Measurements from ENCODE around the gene PSD4.
A peak's percentile ranks its signal among the peaks of the same experiment; 100 is the strongest.

Gene PSD4

DNA sequence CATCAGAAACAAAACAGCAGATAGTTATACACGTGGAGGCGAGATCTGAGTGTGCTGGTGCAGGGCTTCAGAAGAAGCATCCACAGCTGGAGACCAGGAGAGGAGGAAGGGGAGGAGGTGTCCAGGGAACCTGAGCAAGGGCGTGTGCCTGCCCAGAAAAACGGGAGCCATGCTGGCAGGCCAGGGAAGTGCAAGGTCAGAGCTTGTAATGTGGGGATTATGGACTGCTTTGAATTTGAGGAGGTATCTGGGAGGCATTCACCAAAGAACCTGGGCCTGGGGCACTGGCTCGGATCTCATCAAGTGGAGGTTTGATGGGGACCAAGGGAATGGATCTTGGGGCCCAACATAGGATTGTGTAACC is 12.6 kb downstream of the PSD4 start:
- TF ChIP-seq, protein P1, sequence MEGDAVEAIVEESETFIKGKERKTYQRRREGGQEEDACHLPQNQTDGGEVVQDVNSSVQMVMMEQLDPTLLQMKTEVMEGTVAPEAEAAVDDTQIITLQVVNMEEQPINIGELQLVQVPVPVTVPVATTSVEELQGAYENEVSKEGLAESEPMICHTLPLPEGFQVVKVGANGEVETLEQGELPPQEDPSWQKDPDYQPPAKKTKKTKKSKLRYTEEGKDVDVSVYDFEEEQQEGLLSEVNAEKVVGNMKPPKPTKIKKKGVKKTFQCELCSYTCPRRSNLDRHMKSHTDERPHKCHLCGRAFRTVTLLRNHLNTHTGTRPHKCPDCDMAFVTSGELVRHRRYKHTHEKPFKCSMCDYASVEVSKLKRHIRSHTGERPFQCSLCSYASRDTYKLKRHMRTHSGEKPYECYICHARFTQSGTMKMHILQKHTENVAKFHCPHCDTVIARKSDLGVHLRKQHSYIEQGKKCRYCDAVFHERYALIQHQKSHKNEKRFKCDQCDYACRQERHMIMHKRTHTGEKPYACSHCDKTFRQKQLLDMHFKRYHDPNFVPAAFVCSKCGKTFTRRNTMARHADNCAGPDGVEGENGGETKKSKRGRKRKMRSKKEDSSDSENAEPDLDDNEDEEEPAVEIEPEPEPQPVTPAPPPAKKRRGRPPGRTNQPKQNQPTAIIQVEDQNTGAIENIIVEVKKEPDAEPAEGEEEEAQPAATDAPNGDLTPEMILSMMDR (IDR thresholded peaks at IDR 0.05; ENCODE audit: low read depth, low read length): no peak
- DNase-seq (ENCODE audit: low read depth in 2 of 2): no peak
- H3K4me3 ChIP-seq (replicated peaks in 1 of 2; ENCODE audit: low read depth in 2 of 2, low read length in 2 of 2): no peak overlapping the region

DNA sequence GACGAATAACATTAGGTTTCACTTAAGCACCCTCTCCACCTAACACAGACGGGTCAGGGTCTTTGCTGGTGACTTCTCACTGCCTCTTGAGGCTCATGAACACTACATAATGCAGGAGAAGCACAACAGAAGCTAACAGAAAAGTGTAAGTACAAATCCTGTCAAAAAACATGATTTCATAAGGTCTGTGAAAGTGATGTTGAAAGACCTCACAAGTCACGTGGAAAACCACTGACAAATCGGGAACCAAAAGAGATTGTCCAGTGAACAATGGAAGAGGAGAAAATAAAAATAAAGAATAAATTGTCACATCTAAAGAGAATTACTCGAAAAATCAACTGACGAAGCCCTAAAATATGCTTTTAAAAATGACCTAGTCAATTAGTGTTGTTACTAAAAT is 14.0 kb downstream of the PSD4 start:
- peak in 1 of 2 donors; percentile 21 for DNase-seq (ENCODE audit: low read depth in 2 of 2)
- TF ChIP-seq, protein P1 (IDR thresholded peaks at IDR 0.05; ENCODE audit: low read depth, low read length): no peak
- H3K4me3 ChIP-seq (replicated peaks in 1 of 2; ENCODE audit: low read depth in 2 of 2, low read length in 2 of 2): no peak overlapping the region

DNA sequence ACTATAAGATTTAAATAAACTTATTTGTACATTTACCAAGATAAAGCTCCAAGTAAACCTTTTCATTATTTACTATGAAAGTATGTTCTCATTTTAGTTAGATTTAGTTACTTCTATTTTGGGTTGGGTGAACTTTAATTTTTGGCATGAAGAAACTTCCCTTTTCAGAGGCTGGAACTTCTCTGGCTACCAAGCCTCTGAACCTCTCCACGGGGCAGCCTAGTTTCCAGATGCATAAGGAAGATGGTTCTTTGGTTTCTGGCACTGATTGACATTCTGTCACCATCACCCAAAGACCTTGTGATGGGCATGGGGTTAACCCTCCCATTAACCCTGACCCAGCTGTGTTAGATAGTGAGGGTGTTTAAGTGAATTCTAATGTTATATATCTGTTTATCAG is 17.1 kb downstream of the PSD4 start:
- TF ChIP-seq, protein P1 (IDR thresholded peaks at IDR 0.05; ENCODE audit: low read depth, low read length): no peak

DNA sequence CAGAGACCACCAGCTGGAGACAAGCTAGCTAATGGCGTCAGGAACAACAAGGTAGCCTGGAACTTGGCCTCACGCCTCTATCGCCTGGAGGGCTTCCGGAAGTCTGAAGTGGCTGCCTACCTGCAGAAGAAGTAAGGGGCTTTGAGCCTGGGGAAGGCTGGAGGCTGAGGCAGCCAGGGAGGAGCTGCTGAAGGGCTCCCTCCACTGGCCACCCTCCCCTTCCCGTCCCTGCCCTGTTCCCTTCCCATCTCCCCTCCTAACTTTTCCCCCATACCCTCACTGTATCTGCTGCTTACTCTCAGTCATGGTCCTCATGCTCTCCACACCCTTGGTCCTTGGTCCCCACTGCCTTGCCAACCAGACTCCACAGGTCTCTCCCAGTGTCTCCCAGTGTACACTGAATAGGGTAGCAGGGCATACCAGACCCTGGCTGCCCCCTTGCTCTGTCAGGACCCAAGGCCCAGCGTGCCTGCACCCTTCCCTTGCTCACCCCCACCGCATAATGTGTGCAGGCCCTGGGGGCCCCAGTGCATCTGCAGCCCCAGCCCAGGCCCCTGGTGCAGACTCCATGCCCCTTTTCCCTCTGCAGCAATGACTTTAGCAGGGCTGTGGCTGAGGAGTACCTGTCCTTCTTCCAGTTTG is 18.8 kb downstream of the PSD4 start:
- H3K4me3 ChIP-seq (replicated peaks in 1 of 2; ENCODE audit: low read depth in 2 of 2, low read length in 2 of 2): no peak overlapping the region
- no peak for DNase-seq (ENCODE audit: low read depth in 2 of 2)
- TF ChIP-seq, protein P1 (IDR thresholded peaks at IDR 0.05; ENCODE audit: low read depth, low read length): no peak

More for the DNA sequence above, 17.1 kb downstream of the PSD4 start:
- no peak overlapping the region for H3K4me3 ChIP-seq (replicated peaks in 1 of 2; ENCODE audit: low read depth in 2 of 2, low read length in 2 of 2)
- no peak for DNase-seq (ENCODE audit: low read depth in 2 of 2)

DNA sequence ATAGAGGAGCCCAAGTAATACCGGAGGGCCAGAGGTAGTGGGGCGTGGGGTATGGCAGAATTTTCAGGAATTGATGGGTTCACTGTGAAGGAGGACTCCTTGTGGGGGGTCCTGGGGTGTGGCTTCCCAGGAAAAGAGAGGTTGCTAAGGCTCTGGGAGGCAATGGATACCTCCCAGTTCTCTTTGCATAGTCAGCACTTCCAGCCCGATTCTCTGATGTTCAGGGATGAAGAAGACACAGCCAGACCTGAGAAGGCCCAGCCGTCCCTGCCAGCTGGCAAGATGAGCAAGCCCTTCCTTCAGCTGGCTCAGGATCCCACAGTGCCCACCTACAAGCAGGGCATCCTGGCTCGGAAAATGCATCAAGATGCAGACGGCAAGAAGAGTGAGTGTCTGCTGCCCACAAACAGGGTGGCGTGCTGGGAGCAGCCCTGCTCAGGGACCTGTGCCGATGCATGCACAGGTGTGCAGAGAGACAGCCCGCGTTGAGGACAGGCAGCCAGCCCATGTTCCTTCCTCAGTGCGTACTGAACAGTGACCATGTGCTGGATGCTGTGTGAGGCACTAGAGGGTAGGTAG is 22.2 kb downstream of the PSD4 start:
- DNase-seq (ENCODE audit: low read depth in 2 of 2): no peak
- TF ChIP-seq, protein P1 (IDR thresholded peaks at IDR 0.05; ENCODE audit: low read depth, low read length): no peak
- H3K4me3 ChIP-seq (replicated peaks in 1 of 2; ENCODE audit: low read depth in 2 of 2, low read length in 2 of 2): no peak overlapping the region

DNA sequence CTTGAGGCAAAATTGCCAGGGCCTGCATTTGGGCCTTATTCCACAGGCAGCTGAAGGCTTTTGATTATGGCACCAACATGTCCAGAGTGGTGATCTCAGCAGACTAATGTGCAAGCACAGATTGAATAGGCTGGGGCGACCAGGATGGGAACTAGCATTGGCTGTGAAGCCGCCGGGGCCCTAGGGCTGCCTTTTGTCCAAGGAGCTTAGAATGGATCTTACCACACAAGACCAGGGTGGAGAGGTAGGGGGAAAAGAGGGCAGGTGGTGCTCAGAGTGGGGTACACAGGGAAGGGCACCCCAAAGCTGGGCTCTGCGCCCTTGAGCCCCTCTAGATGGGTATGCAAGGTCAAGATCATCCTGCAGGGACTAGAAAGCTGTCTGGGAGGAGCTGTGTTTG is 23.1 kb downstream of the PSD4 start:
- TF ChIP-seq, protein P1 (IDR thresholded peaks at IDR 0.05; ENCODE audit: low read depth, low read length): no peak
- H3K4me3 ChIP-seq (replicated peaks in 1 of 2; ENCODE audit: low read depth in 2 of 2, low read length in 2 of 2): no peak overlapping the region
- DNase-seq (ENCODE audit: low read depth in 2 of 2): no peak

All from cardiac fibroblast (primary cell).